Stimulated activated naive CD8-positive, alpha-beta T cell treated with anti-CD3 and anti-CD28 coated beads, Interleukin-15, amount 100 ng/mL, for 72 hours (primary cell): ENCODE data around the gene PBXIP1.

ENCODE experiments used
- ATAC-seq: fragments of 150-1000 bp; cut with Tn5 transposase; 2 replicates; pipeline ENCODE4 v1.10.0; 2021; ENCODE audit warnings: mild to moderate bottlenecking, moderate library complexity
- DNase-seq, 2 donors: peaks; one replicate each; pipeline ENCODE4 v3.0.0; 2021 to 2022
- H3K27ac Mint-ChIP-seq, 2 donors: one replicate each; pipeline ENCODE4 v1.8.0; 2022; ENCODE audit warnings: mild to moderate bottlenecking in 2 of 2, mixed read lengths in 2 of 2, moderate library complexity in 2 of 2
- H3K27me3 Mint-ChIP-seq: one replicate; pipeline ENCODE4 v1.8.0; 2022; ENCODE audit warnings: mixed read lengths
- H3K4me1 Mint-ChIP-seq: one replicate; pipeline ENCODE4 v1.8.0; 2022; ENCODE audit warnings: mild to moderate bottlenecking, mixed read lengths
- H3K4me3 Mint-ChIP-seq, 2 donors: one replicate each; pipeline ENCODE4 v1.8.0; 2022; ENCODE audit warnings: mild to moderate bottlenecking in 2 of 2, mixed read lengths in 2 of 2, moderate library complexity in 1 of 2
- H3K9me3 Mint-ChIP-seq, 2 donors: one replicate each; pipeline ENCODE4 v1.8.0; 2022; ENCODE audit warnings: mixed read lengths in 2 of 2

Gene PBXIP1

GRCh38 chr1:154955718-154956543 lies at the start of gene PBXIP1:
PBXIP1 (minus strand) TSS chr1:154956099; CDS start chr1:154953721, 2,378 bp downstream.
- peak; percentile 46 for ATAC-seq
- peak; percentile 81 to 86 for DNase-seq
- H3K4me1 Mint-ChIP-seq, result peaks cover 96% of the 10 kb centered on the region
- peak within 1 kb of the TSS; percentile 98 to 100 for H3K27ac Mint-ChIP-seq
- H3K4me3 Mint-ChIP-seq, result peak within 1 kb of the TSS; percentile 87 to 100
- no peaks in the 10 kb centered on the region for H3K9me3 Mint-ChIP-seq
- H3K27me3 Mint-ChIP-seq, result no peaks in the 10 kb centered on the region

- Mint-ChIP-seq H3K4me3 (peak overlapping the region; percentile 89 to 93), H3K27ac (peak overlapping the region; percentile 99), H3K4me1 (peaks cover 71% of the 10 kb centered on the region), H3K27me3 (no peaks in the 10 kb centered on the region), H3K9me3 (no peaks in the 10 kb centered on the region)
- peak; percentile 1 for ATAC-seq
- no peak for DNase-seq
These were observed 49.4 kb upstream of the PBXIP1 start for GRCh38 chr1:155005076-155006011.

DNA sequence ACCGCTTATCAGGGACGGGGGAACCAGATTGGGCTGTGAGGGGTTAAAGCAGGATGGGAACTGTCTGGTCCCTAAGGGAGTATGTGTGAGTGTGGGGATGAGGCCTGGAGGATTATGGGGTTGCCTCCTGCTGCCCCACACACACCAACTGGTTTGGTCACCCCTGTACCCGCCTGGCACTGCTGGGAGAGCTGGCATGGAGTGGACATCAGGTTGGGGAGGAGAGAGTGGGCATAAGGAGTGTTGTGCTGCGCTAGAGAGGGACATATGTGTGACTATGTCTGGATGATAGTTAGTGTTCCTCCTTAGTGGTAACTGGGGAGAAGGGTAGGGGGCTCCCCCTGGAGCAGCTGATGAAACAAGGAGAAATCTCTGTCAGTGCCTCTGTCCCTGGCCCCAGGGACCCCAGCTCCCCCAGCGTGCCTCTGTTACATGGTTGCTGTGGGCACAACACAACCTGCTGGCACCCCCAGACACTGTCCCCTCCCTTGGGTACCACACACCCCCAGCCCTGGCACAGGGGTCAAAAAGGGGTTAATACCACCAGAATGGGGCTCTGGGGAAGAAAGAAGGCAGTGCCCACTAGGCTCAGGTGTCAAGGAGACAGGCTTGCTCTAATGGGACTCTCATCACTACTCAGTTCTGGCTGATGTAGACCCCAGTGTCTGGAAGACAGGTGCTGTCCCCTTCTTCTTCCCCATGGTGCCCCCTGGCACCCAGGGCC lies 48.6 kb upstream of the PBXIP1 start:
- peak; percentile 30 for ATAC-seq
- Mint-ChIP-seq H3K27me3 (no peaks in the 10 kb centered on the region), H3K27ac (peak overlapping the region; percentile 99), H3K9me3 (no peaks in the 10 kb centered on the region), H3K4me1 (peaks cover 71% of the 10 kb centered on the region), H3K4me3 (peak overlapping the region; percentile 89 to 93)
- peak; percentile 43 to 83 for DNase-seq

GRCh38 chr1:155003766-155004351 lies 48.0 kb upstream of the PBXIP1 start:
- Mint-ChIP-seq H3K27me3 (no peaks in the 10 kb centered on the region), H3K4me1 (peaks cover 71% of the 10 kb centered on the region), H3K27ac (peak overlapping the region; percentile 99), H3K9me3 (no peaks in the 10 kb centered on the region), H3K4me3 (peak overlapping the region; percentile 89 to 93)
- ATAC-seq, result no peak
- peak in 1 of 2 donors; percentile 65 for DNase-seq

DNA sequence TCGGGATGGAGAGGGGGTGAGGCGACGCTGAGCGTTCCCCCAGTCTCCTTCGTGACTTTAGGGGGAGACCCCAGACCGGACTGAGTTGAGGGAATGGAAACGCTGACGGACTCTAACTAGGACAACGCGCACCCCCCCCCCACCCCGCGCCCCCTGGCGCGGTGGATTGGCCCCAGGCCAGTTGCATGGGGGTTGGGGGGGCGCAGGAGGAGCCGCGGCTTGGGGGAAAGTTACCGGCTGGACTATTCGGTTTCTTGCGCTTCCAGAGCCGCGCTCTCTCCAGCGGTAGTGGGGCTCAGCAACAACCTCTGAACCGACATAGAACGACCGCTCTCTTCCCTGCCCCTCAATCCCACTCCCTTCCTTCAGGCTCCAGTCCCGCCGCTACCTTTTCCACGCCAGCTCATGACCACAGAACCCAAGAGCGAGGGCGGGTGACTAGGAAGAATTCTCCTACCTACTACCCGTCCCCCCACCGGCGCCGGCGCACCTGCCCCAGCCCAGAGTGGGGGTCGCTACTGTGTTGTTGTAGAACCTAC lies 47.4 kb upstream of the PBXIP1 start:
- H3K4me3 Mint-ChIP-seq, result peak overlapping the region; percentile 89 to 93
- peaks cover 71% of the 10 kb centered on the region for H3K4me1 Mint-ChIP-seq
- ATAC-seq (no peak), DNase-seq (peak in 1 of 2 donors; percentile 39)
- peaks cover under 1% of the 10 kb centered on the region for H3K27me3 Mint-ChIP-seq
- no peaks in the 10 kb centered on the region for H3K9me3 Mint-ChIP-seq
- H3K27ac Mint-ChIP-seq, result peak overlapping the region; percentile 99

GRCh38 chr1:155002464-155003226 lies 46.7 kb upstream of the PBXIP1 start, which contains the start of gene ZBTB7B:
ZBTB7B (plus strand) TSS chr1:155002802; CDS start chr1:155014661, 11,859 bp downstream.
- Mint-ChIP-seq H3K27ac (peak within 1 kb of the TSS; percentile 99), H3K9me3 (no peaks in the 10 kb centered on the region), H3K27me3 (peaks cover 7% of the 10 kb centered on the region), H3K4me1 (peaks cover 71% of the 10 kb centered on the region), H3K4me3 (peak within 1 kb of the TSS; percentile 89 to 93)
- ATAC-seq (no peak), DNase-seq (peak in 1 of 2 donors; percentile 44)

GRCh38 chr1:155001675-155002463 lies 46.0 kb upstream of the PBXIP1 start:
- Mint-ChIP-seq H3K4me1 (peaks cover 70% of the 10 kb centered on the region), H3K4me3 (peak overlapping the region; percentile 89 to 93), H3K27me3 (peaks cover 15% of the 10 kb centered on the region), H3K9me3 (no peaks in the 10 kb centered on the region), H3K27ac (peak overlapping the region; percentile 93 to 94)
- peak; percentile 98 to 99 for DNase-seq
- peak; percentile 62 for ATAC-seq

GRCh38 chr1:155001425-155001674 lies 45.5 kb upstream of the PBXIP1 start:
- H3K9me3 Mint-ChIP-seq, result no peaks in the 10 kb centered on the region
- peak overlapping the region; percentile 89 to 93 for H3K4me3 Mint-ChIP-seq
- DNase-seq, result no peak
- H3K27ac Mint-ChIP-seq, result peak overlapping the region; percentile 20 to 93
- ATAC-seq, result no peak
- peaks cover 64% of the 10 kb centered on the region for H3K4me1 Mint-ChIP-seq
- H3K27me3 Mint-ChIP-seq, result peaks cover 20% of the 10 kb centered on the region

GRCh38 chr1:155000726-155001424 lies 45.0 kb upstream of the PBXIP1 start:
- Mint-ChIP-seq H3K9me3 (no peaks in the 10 kb centered on the region), H3K27ac (peak overlapping the region; percentile 93 to 94), H3K4me3 (peak overlapping the region; percentile 89 to 93), H3K4me1 (peaks cover 60% of the 10 kb centered on the region), H3K27me3 (peaks cover 25% of the 10 kb centered on the region)
- peak; percentile 51 for ATAC-seq
- DNase-seq, result peak; percentile 96

DNA sequence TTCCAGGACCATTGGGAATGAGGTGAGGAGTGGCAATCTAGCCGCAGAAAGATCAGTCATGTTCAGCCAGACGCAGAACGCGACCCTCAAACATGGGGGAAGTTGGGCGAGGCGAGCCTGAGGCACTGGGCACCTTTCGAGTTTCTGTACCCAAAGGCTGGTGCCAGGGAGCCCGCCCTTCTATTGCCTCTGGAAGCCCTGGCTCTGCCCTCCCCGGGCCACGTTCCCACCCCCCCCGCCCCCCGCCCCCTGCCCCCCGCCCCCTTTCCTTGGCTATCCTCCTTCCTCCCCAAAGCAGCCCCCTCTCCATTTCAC lies 44.5 kb upstream of the PBXIP1 start:
- Mint-ChIP-seq H3K4me1 (peaks cover 55% of the 10 kb centered on the region), H3K27ac (peak overlapping the region; percentile 94), H3K9me3 (no peaks in the 10 kb centered on the region), H3K4me3 (peak overlapping the region; percentile 89 to 93), H3K27me3 (peaks cover 29% of the 10 kb centered on the region)
- DNase-seq (peak in 1 of 2 donors; percentile 75), ATAC-seq (no peak)

DNA sequence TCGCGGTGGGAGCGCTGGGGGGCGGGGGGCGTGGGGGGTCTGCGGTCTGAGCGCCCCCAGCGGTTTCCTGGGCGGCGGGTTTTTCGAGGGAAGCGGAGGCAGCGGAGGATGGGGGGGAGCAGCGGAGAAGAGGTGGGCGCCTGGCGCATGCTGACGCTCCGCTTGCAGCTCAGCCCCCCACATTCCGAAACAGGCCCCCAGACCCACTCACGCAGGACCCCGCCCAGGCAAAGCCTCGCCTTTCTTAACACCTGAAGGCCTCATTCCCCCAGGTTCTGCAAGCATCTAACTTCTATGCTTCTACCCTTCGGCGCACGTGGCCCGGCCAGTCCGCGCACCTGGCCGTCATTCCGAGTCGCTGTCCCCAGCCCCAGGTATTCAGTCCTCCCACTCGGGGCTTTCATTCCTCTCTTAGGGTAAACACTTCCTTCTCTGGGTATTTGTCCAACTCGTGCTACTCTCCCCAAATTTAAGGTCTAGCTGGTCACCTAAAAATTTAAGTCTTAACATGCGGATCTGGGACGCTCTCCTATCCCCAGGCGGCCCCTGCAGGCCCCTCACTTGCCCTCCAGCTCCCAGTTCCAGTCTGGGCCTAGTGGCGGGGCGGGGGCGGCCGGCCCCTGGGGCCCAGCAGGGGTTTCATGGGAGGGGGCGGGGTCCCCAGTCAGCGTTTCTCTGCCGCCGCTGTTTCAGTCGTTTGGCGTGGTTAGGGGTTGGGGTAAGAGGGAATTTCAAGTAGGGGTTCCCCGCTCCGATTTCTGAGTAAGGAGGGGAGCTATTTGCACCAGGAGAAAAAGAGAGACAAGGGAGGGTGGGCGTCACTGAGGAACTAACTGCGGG lies 43.9 kb upstream of the PBXIP1 start:
- ATAC-seq, result peak; percentile 26
- H3K27me3 Mint-ChIP-seq, result peaks cover 33% of the 10 kb centered on the region
- no peaks in the 10 kb centered on the region for H3K9me3 Mint-ChIP-seq
- peaks cover 51% of the 10 kb centered on the region for H3K4me1 Mint-ChIP-seq
- peak overlapping the region; percentile 89 to 93 for H3K4me3 Mint-ChIP-seq
- H3K27ac Mint-ChIP-seq, result peak overlapping the region; percentile 93 to 94
- peak; percentile 81 to 89 for DNase-seq

GRCh38 chr1:154998818-154999570 lies 43.1 kb upstream of the PBXIP1 start:
- H3K4me1 Mint-ChIP-seq, result peaks cover 51% of the 10 kb centered on the region
- H3K27ac Mint-ChIP-seq, result peak overlapping the region; percentile 78 to 89
- H3K27me3 Mint-ChIP-seq, result peaks cover 37% of the 10 kb centered on the region
- ATAC-seq (peak; percentile 22), DNase-seq (peak; percentile 83 to 87)
- no peaks in the 10 kb centered on the region for H3K9me3 Mint-ChIP-seq
- peak overlapping the region; percentile 89 to 93 for H3K4me3 Mint-ChIP-seq
